Ovary (tissue), 9 donors: ENCODE measurements around the gene WNK1. TPM values are rescaled to one million over a fixed set of nuclear protein-coding genes. Genes with fewer than 3 reads are reported as not detected.
A peak's percentile ranks its signal among the peaks of the same experiment; 100 is the strongest.

Experiments used
- DNase-seq, 5 donors: peaks; one replicate each; pipeline ENCODE4 v3.0.0-alpha.2; 2019 to 2020
- H3K27ac ChIP-seq, 2 donors: fragments of 200-600 bp; one replicate each; pipeline versions ENCODE4 v1.5.1 to v1.8.0; 2019 to 2022
- H3K27me3 ChIP-seq: fragments of 200-600 bp; one replicate; pipeline ENCODE4 v1.8.0; 2022
- H3K36me3 ChIP-seq: fragments of 200-600 bp; sonication (generic); one replicate; pipeline ENCODE4 v1.5.1; 2019
- H3K4me1 ChIP-seq: one replicate; pipeline ENCODE4 v1.8.1; 2013; ENCODE audit warnings: mild to moderate bottlenecking, moderate library complexity; ENCODE audit not compliant: insufficient read depth
- H3K4me3 ChIP-seq: fragments of 200-600 bp; sonication (generic); one replicate; pipeline ENCODE4 v1.5.1; 2017
- H3K9me3 ChIP-seq, 2 donors: fragments of 200-600 bp in 1 of 2; sonication (generic) in 1 of 2; one replicate each; pipeline versions ENCODE4 v1.5.1 to v1.8.1; 2013 to 2019; ENCODE audit warnings: mild to moderate bottlenecking in 1 of 2, moderate library complexity in 1 of 2
- EP300 ChIP-seq: sonication (generic); formaldehyde crosslinking; IDR thresholded peaks from one replicate; pipeline ENCODE4 v1.6.1; 2017; ENCODE audit warnings: antibody characterized with exemption
- POLR2A ChIP-seq: fragments of 450-650 bp; IDR thresholded peaks from one replicate; pipeline ENCODE4 v1.6.1; 2017; ENCODE audit warnings: antibody characterized with exemption, mild to moderate bottlenecking, moderate library complexity
- WGBS, 3 donors: extraction: QIAGEN DNeasy Blood & Tissue Kit in 1 of 3; methylation state at CpG; one replicate each; pipeline versions ENCODE4 v1.1.5 to v1.1.7; 2013 to 2017; 5-methylcytosine and 5-hydroxymethylcytosine counted together
- intact Hi-C, 4 donors: fragments of 100-400 bp; cut with DNase I; formaldehyde crosslinking; loops; one replicate each; pipeline versions ENCODE4 v1.11.0 to v1.15.1; 2022 to 2023
- polyA plus RNA-seq, 2 donors: library from polyadenylated mRNA; stranded (reverse); fragments of 200-250 nt in 1 of 2; fragments of 350-450 nt in 1 of 2; fragmentation: Illumina TruSeq in 1 of 2; extraction: RNeasy Lipid Tissue Mini Kit (QIAGEN cat#74804) in 1 of 2; gene quantifications; one replicate each; pipeline ENCODE4 v1.2.3, GENCODE V29; 2013 to 2014
- total RNA-seq, 7 donors: library from RNA; depleted of rRNA in 2 of 7; stranded (reverse); fragments of >200 nt in 2 of 7; fragmentation: NEBNext Ultra II Directional in 3 of 7; extraction: Animal tissue kit (Norgen Biotek cat#: 25700) in 3 of 7; gene quantifications; one replicate each; pipeline versions ENCODE4 v1.1.0 to v1.2.4, GENCODE V29; 2016 to 2023
- TF ChIP-seq, protein P1 (sequence below), 3 donors: fragments of 450-650 bp in 2 of 3; fragments of 200-600 bp in 1 of 3; IDR thresholded peaks; one replicate each; pipeline versions ENCODE4 v1.5.1 to v1.8.0; 2016 to 2022; ENCODE audit warnings: antibody characterized with exemption in 3 of 3, mild to moderate bottlenecking in 1 of 3
- donor health status: DM: no; HTN: no; CAD: no; lungs with moderate emphysema.
- donor health status: DM: no; HTN: no; CAD: no.
- donor health status: Bipolar disorder and iron deficiency.
- donor health status: DM: yes; HTN: yes; CAD: no.
- donor health status: DM: no; HTN: no; CAD: no.
- donor health status: DM: yes; HTN: yes; CAD: no.

Gene WNK1
- total and polyA plus RNA-seq, 9 donors: 26.0 to 144 (median 98.3) TPM

DNA sequence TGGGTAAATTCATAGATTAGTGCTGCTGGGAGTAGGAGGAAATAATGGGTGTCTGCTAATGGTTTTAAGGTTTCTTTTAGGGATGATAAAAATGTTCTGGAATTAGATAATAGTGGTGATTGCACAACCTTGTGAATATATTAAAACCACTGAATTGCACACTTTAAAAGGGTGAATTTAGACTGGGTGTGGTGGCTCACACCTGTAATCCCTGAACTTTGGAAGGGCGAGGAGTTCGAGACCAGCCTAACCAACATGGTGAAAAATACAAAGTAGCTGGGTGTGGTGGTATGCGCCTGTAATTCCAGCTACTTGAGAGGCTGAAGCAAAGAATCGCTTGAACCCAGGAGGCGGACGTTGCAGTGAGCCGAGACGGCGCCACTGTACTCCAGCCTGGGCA, 195.9 kb downstream of the WNK1 start:
- H3K36me3 ChIP-seq: no peaks in the 10 kb centered on the region
- no peaks in the 10 kb centered on the region for H3K27me3 ChIP-seq
- H3K9me3 ChIP-seq: no peaks in the 10 kb centered on the region
- intact Hi-C loops: loop anchor here in 2 of 4 donors (2.0 to 5.0 kb wide), 2 partner anchors 376 to 385 kb away; no protein-coding TSS in a partner anchor
- 90 to 92% (median 90%) methylated on average over 9 of the region's 9 CpGs for WGBS, 3 donors
- H3K4me3 ChIP-seq: no peak overlapping the region
- DNase-seq: no peak
- TF ChIP-seq, protein P1, sequence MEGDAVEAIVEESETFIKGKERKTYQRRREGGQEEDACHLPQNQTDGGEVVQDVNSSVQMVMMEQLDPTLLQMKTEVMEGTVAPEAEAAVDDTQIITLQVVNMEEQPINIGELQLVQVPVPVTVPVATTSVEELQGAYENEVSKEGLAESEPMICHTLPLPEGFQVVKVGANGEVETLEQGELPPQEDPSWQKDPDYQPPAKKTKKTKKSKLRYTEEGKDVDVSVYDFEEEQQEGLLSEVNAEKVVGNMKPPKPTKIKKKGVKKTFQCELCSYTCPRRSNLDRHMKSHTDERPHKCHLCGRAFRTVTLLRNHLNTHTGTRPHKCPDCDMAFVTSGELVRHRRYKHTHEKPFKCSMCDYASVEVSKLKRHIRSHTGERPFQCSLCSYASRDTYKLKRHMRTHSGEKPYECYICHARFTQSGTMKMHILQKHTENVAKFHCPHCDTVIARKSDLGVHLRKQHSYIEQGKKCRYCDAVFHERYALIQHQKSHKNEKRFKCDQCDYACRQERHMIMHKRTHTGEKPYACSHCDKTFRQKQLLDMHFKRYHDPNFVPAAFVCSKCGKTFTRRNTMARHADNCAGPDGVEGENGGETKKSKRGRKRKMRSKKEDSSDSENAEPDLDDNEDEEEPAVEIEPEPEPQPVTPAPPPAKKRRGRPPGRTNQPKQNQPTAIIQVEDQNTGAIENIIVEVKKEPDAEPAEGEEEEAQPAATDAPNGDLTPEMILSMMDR (IDR thresholded peaks at IDR 0.05): no peak
- no peak for TF ChIP-seq POLR2A
- no peak for TF ChIP-seq EP300
- H3K4me1 ChIP-seq: peaks cover 13% of the 10 kb centered on the region
- no peak overlapping the region for H3K27ac ChIP-seq

DNA sequence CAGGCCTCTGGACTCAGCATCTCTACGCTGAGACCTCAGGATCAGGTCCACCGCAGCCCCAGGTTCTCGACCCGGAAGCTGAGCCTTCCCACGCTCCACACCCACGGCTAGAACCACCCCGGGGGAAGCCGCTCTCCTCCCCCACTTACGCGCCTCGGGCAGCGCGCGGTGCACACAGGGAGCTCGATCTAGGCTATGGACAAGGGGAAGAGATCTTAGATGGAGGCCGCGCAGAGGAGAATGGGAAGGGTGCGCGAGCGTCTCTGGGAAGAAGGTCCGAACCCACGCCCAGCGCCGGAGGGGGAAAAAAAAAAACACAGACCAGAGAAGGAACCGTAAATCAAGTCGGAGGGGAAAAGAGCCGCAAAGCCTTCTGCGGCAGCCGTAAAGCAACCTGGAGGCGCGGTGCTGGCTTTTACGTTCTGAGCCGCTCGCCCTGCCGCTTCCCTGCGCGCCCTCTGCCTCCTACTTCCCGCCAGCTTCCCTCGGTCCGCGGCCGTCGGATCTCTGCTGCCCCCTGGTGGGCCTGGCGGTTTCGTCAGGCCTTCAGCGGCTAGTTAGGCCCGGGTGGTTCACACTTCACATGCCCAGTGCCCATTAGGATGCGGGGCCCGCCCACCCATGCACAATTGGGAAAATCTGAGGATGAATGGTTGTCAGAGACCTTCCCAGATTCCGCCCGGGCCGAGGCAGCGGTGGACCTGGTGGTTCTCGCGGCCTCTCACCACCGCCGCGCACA, 197.2 kb downstream of the WNK1 start, which contains the start of gene RAD52:
RAD52 (minus strand) TSS at position 242 of the 739 bp plus-strand sequence. CDS start 16,636 bp downstream, outside the sequence.
- peak within 1 kb of the TSS; percentile 69 to 88 for H3K27ac ChIP-seq
- peaks cover 10% of the 10 kb centered on the region for H3K4me1 ChIP-seq
- no peaks in the 10 kb centered on the region for H3K27me3 ChIP-seq
- intact Hi-C loops: loop anchor here in 3 of 4 donors (2.0 to 5.0 kb wide), 4 partner anchors 38 to 387 kb away; no protein-coding TSS in a partner anchor
- peak; percentile 97 to 99 (median 98) for DNase-seq
- no peaks in the 10 kb centered on the region for H3K36me3 ChIP-seq
- peak within 1 kb of the TSS; percentile 75 for H3K4me3 ChIP-seq
- no peak for TF ChIP-seq EP300
- TF ChIP-seq, protein P1 (IDR thresholded peaks at IDR 0.05): peak; percentile 99
- TF ChIP-seq POLR2A: peak; percentile 71
- WGBS, 3 donors: 0 to 1% (median 1%) methylated on average over 58 of the region's 58 CpGs
- no peaks in the 10 kb centered on the region for H3K9me3 ChIP-seq

DNA sequence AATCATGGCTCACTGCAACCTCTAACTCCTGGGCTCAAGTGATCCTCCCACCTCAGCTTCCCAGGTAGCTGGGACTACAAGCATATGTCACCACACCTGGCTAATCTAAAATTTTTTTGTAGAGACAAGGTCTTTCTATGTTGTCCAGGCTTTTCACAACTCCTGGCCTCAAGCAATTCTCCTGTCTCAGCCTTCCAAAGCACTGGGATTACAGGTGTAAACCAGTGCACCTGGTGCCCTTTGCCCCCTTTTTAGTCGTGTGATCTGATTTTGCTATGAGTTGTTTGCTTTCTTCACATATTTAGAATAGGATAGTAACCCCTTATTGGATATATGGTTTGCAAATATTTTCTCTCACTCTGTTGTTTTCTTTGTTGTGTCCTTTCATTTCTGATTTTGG, 198.8 kb downstream of the WNK1 start:
- intact Hi-C loops: loop anchor here in 2 of 4 donors (2.0 to 5.0 kb wide), 2 partner anchors 36 to 382 kb away; no protein-coding TSS in a partner anchor
- Histone ChIP-seq H3K27ac (no peak overlapping the region), H3K4me3 (no peak overlapping the region), H3K36me3 (no peaks in the 10 kb centered on the region), H3K4me1 (peaks cover 10% of the 10 kb centered on the region), H3K9me3 (no peaks in the 10 kb centered on the region), H3K27me3 (no peaks in the 10 kb centered on the region)
- TF ChIP-seq, protein P1 (IDR thresholded peaks at IDR 0.05): no peak
- no peak for TF ChIP-seq POLR2A
- TF ChIP-seq EP300: no peak
- no peak for DNase-seq
- 30 to 38% (median 34%) methylated on average over 1 of the region's 1 CpG for WGBS, 3 donors

DNA sequence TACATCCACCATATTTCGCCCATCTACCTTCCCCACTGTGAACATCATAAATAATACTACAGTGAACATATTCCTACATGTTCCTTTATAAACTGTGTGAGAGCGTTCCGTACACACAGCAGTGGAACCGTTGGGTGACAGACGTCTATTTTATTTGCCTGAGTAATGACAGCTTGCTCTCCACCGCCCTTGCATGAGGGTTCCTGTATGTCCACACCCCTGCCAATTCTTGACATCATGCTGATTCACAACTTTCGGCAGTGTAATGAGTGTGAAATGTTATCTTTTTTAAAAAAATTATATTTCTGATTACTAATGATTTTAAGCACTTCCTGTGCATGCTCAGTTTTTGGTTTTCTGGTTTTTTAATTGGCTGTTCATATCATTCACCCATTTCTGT, 201.4 kb downstream of the WNK1 start:
- Histone ChIP-seq H3K27me3 (no peaks in the 10 kb centered on the region), H3K9me3 (no peaks in the 10 kb centered on the region), H3K36me3 (no peaks in the 10 kb centered on the region), H3K27ac (no peak overlapping the region), H3K4me3 (no peak overlapping the region), H3K4me1 (peaks cover 4% of the 10 kb centered on the region)
- intact Hi-C loops: loop anchor here in 1 of 4 donors (5.0 kb wide), 1 partner anchor 34 kb away; no protein-coding TSS in a partner anchor
- DNase-seq: no peak
- WGBS, 3 donors: 81 to 84% (median 82%) methylated on average over 7 of the region's 7 CpGs
- TF ChIP-seq POLR2A (no peak), EP300 (no peak)
- TF ChIP-seq, protein P1 (IDR thresholded peaks at IDR 0.05): no peak
